ENCODE measurements around the gene NFKBIA.
"Not testable (repeated sequence)": the region's sequence is repeated elsewhere in the genome, so short reads cannot be mapped to it uniquely, and the experiment has no call there.

The NFKBIA gene

GRCh38 chr14:35355981-35356841, 48.3 kb downstream of the NFKBIA start:
- Histone ChIP-seq H2BK5ac (ENCODE audit: low read length) (no peak overlapping the region), H2BK12ac (ENCODE audit: low read length) (no peak overlapping the region), H3K23ac (ENCODE audit: low read depth, low read length, poor library complexity) (no peak overlapping the region), H3K4ac (ENCODE audit: low read length) (no peak overlapping the region), H4K91ac (ENCODE audit: low read depth, low read length, poor library complexity) (no peak overlapping the region), H3K18ac (ENCODE audit: low read length) (no peak overlapping the region), H3K9me3 (replicated peaks in 1 of 2; ENCODE audit: control insufficient read depth in 2 of 2, insufficient read depth in 1 of 2, low read depth in 1 of 2, low read length in 2 of 2) (peaks cover 0 to 2% of the 10 kb centered on the region in 2 donors), H2BK15ac (ENCODE audit: low read length) (no peak overlapping the region), H3K4me3 (ENCODE audit: low read length in 2 of 2) (no peak overlapping the region), H3K9ac (ENCODE audit: low read depth, low read length, poor library complexity) (peak overlapping the region; percentile 47), H4K8ac (ENCODE audit: low read depth, low read length) (no peak overlapping the region), H3K27ac (replicated peaks; ENCODE audit: low read length) (no peak overlapping the region), H3K4me1 (ENCODE audit: control insufficient read depth in 2 of 2, insufficient read depth in 1 of 2, low read depth in 1 of 2, low read length in 2 of 2) (peaks cover 9 to 12% of the 10 kb centered on the region in 2 donors), H3K79me1 (ENCODE audit: low read depth, low read length) (peaks cover 4% of the 10 kb centered on the region), H3K27me3 (ENCODE audit: control insufficient read depth in 3 of 3, insufficient read depth in 3 of 3, low read depth in 1 of 3, low read length in 3 of 3) (no peaks in the 10 kb centered on the region), H3K4me2 (ENCODE audit: insufficient read depth, low read length, poor library complexity, severe bottlenecking) (no peak overlapping the region), H2BK120ac (ENCODE audit: low read depth, low read length) (no peak overlapping the region), H2AK5ac (ENCODE audit: low read depth, low read length) (no peak overlapping the region), H3K14ac (ENCODE audit: low read length) (no peak overlapping the region), H3K36me3 (replicated peaks in 1 of 2; ENCODE audit: control insufficient read depth in 2 of 2, insufficient read depth in 2 of 2, low read length in 2 of 2) (no peaks in the 10 kb centered on the region), H2AFZ (ENCODE audit: low read length) (no peak overlapping the region)
- no peak for DNase-seq (ENCODE audit: low spot score)
- no CpG with 5 or more reads among the region's 5 CpGs for WGBS, 2 donors (ENCODE audit: extremely low coverage in 2 of 2, insufficient read length in 2 of 2, insufficient replicate concordance in 1 of 2)

DNA sequence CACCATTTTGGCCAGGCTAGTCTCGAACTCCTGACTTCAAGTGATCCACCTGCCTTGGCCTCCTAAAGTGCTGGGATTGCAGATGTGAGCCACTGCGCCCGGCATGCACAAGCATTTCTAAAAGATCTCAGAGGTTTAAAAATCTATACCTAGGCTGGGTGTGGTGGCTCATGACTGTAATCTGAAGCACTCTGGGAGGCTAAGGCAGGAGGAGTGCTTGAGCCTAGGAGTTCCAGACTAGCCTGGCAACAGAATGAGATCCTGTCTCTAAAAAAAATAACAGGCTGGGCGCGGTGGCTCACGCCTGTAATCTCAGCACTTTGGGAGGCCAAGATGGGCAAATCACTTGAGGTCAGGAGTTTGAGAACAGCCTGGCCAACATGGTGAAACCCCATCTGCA, 49.3 kb downstream of the NFKBIA start:
- H3K18ac ChIP-seq (ENCODE audit: low read length); H2BK15ac ChIP-seq (ENCODE audit: low read length); H4K91ac ChIP-seq (ENCODE audit: low read depth, low read length, poor library complexity); H3K4me3 ChIP-seq (ENCODE audit: low read length in 2 of 2); DNase-seq (ENCODE audit: low spot score); H3K14ac ChIP-seq (ENCODE audit: low read length); H2BK12ac ChIP-seq (ENCODE audit: low read length); H3K27me3 ChIP-seq (ENCODE audit: control insufficient read depth in 3 of 3, insufficient read depth in 3 of 3, low read depth in 1 of 3, low read length in 3 of 3); H3K9ac ChIP-seq (ENCODE audit: low read depth, low read length, poor library complexity); H4K8ac ChIP-seq (ENCODE audit: low read depth, low read length); H2AK5ac ChIP-seq (ENCODE audit: low read depth, low read length); H3K36me3 ChIP-seq (replicated peaks in 1 of 2; ENCODE audit: control insufficient read depth in 2 of 2, insufficient read depth in 2 of 2, low read length in 2 of 2); H3K4ac ChIP-seq (ENCODE audit: low read length); H3K23ac ChIP-seq (ENCODE audit: low read depth, low read length, poor library complexity); H3K79me1 ChIP-seq (ENCODE audit: low read depth, low read length); H2BK5ac ChIP-seq (ENCODE audit: low read length); H2BK120ac ChIP-seq (ENCODE audit: low read depth, low read length); H2AFZ ChIP-seq (ENCODE audit: low read length); H3K27ac ChIP-seq (replicated peaks; ENCODE audit: low read length); H3K9me3 ChIP-seq (replicated peaks in 1 of 2; ENCODE audit: control insufficient read depth in 2 of 2, insufficient read depth in 1 of 2, low read depth in 1 of 2, low read length in 2 of 2); H3K4me2 ChIP-seq (ENCODE audit: insufficient read depth, low read length, poor library complexity, severe bottlenecking): not testable (repeated sequence)
- no CpG with 5 or more reads among the region's 6 CpGs for WGBS, 2 donors (ENCODE audit: extremely low coverage in 2 of 2, insufficient read length in 2 of 2, insufficient replicate concordance in 1 of 2)
- peaks cover 9 to 12% of the 10 kb centered on the region in 2 donors for H3K4me1 ChIP-seq (ENCODE audit: control insufficient read depth in 2 of 2, insufficient read depth in 1 of 2, low read depth in 1 of 2, low read length in 2 of 2)

DNA sequence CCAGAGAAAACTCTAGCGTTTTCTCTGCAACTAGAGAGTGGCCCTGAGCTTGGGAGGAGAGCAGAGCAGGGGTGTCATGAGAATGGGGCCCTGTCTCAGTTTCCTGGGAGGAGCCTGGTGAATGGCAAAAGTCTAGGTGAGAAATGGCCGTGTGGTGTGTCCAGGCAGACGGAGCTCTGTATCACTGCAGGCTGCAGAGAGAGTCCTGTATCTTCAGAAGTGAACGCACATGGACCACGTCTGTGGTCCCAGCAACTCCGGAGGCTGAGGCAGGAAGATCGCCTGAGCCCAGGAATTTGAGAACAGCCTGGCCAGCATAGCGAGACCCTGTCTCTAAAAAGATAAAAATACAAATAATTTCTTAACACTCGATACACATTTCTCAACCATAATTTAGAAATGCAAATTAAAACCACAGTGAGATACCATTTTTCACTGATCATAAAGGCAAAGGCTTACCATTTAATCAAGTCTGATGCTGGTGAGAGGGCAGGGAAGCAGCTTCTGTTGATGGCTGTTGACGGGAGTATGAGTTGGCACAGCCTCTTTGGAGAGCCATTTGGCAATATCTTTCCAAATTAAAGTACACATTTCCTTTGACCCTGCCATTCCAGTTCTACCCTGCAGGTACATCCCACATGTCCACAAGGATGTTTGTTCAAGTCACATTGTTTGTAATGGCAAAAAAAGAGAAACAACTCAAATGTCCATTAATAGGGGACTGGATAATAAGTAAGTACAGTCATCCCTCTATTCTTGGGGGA, 51.0 kb downstream of the NFKBIA start:
- no CpG with 5 or more reads among the region's 10 CpGs for WGBS, 2 donors (ENCODE audit: extremely low coverage in 2 of 2, insufficient read length in 2 of 2, insufficient replicate concordance in 1 of 2)
- peak overlapping the region; percentile 93 for H2AFZ ChIP-seq (ENCODE audit: low read length)
- H3K18ac ChIP-seq (ENCODE audit: low read length): peak overlapping the region; percentile 31
- no peak overlapping the region for H3K23ac ChIP-seq (ENCODE audit: low read depth, low read length, poor library complexity)
- H3K9me3 ChIP-seq (replicated peaks in 1 of 2; ENCODE audit: control insufficient read depth in 2 of 2, insufficient read depth in 1 of 2, low read depth in 1 of 2, low read length in 2 of 2): peaks cover 0 to 2% of the 10 kb centered on the region in 2 donors
- no peaks in the 10 kb centered on the region for H3K36me3 ChIP-seq (replicated peaks in 1 of 2; ENCODE audit: control insufficient read depth in 2 of 2, insufficient read depth in 2 of 2, low read length in 2 of 2)
- no peak overlapping the region for H3K27ac ChIP-seq (replicated peaks; ENCODE audit: low read length)
- DNase-seq (ENCODE audit: low spot score): no peak
- no peak overlapping the region for H3K4ac ChIP-seq (ENCODE audit: low read length)
- H2BK15ac ChIP-seq (ENCODE audit: low read length): no peak overlapping the region
- H3K4me2 ChIP-seq (ENCODE audit: insufficient read depth, low read length, poor library complexity, severe bottlenecking): no peak overlapping the region
- H3K79me1 ChIP-seq (ENCODE audit: low read depth, low read length): peaks cover 4% of the 10 kb centered on the region
- no peak overlapping the region for H4K91ac ChIP-seq (ENCODE audit: low read depth, low read length, poor library complexity)
- H2AK5ac ChIP-seq (ENCODE audit: low read depth, low read length): no peak overlapping the region
- no peak overlapping the region for H2BK5ac ChIP-seq (ENCODE audit: low read length)
- no peak overlapping the region for H2BK120ac ChIP-seq (ENCODE audit: low read depth, low read length)
- H3K4me3 ChIP-seq (ENCODE audit: low read length in 2 of 2): no peak overlapping the region
- H3K27me3 ChIP-seq (ENCODE audit: control insufficient read depth in 3 of 3, insufficient read depth in 3 of 3, low read depth in 1 of 3, low read length in 3 of 3): no peaks in the 10 kb centered on the region
- no peak overlapping the region for H2BK12ac ChIP-seq (ENCODE audit: low read length)
- peaks cover 9 to 12% of the 10 kb centered on the region in 2 donors for H3K4me1 ChIP-seq (ENCODE audit: control insufficient read depth in 2 of 2, insufficient read depth in 1 of 2, low read depth in 1 of 2, low read length in 2 of 2)
- H3K9ac ChIP-seq (ENCODE audit: low read depth, low read length, poor library complexity): no peak overlapping the region
- H4K8ac ChIP-seq (ENCODE audit: low read depth, low read length): no peak overlapping the region
- H3K14ac ChIP-seq (ENCODE audit: low read length): no peak overlapping the region
